Liver (tissue), 3 donors: ENCODE measurements around the gene INHBC.
"Not testable (repeated sequence)": the region's sequence is repeated elsewhere in the genome, so short reads cannot be mapped to it uniquely, and the experiment has no call there.

ENCODE experiments used
- ATF3 ChIP-seq: IDR thresholded peaks from 2 replicates; pipeline ENCODE4 v1.6.1; 2016; ENCODE audit warnings: antibody characterized with exemption
- CTCF ChIP-seq: fragments of 150-350 bp; IDR thresholded peaks from 2 replicates; pipeline ENCODE4 v1.5.1; 2017; ENCODE audit warnings: improper control_type of control experiment, low read depth, low read length; ENCODE audit not compliant: missing input control
- EGR1 ChIP-seq, 2 donors: IDR thresholded peaks; 2 replicates each; pipeline ENCODE4 v1.6.1; 2016 to 2018; ENCODE audit warnings: antibody characterized with exemption in 2 of 2, low read depth in 2 of 2
- RAD21 ChIP-seq, 2 donors: IDR thresholded peaks; 2 replicates each; pipeline ENCODE4 v1.6.1; 2016; ENCODE audit warnings: antibody characterized with exemption in 2 of 2, mild to moderate bottlenecking in 2 of 2
- TAF1 ChIP-seq: conservative IDR thresholded peaks from 2 replicates; pipeline ENCODE4 v1.6.1; 2016; ENCODE audit warnings: antibody characterized with exemption, mild to moderate bottlenecking
- TF ChIP-seq, protein P1 (sequence below): IDR thresholded peaks from 2 replicates; pipeline ENCODE4 v1.6.1; 2016; ENCODE audit warnings: antibody characterized with exemption, mild to moderate bottlenecking
- donor health status: healthy.
- donor health status: healthy.

- TF ChIP-seq RAD21 (IDR thresholded peaks at IDR 0.05); CTCF; ATF3; TAF1; EGR1 (IDR thresholded peaks at IDR 0.05; ENCODE audit: low read depth in 2 of 2): not testable (repeated sequence)
- TF ChIP-seq, protein P1, sequence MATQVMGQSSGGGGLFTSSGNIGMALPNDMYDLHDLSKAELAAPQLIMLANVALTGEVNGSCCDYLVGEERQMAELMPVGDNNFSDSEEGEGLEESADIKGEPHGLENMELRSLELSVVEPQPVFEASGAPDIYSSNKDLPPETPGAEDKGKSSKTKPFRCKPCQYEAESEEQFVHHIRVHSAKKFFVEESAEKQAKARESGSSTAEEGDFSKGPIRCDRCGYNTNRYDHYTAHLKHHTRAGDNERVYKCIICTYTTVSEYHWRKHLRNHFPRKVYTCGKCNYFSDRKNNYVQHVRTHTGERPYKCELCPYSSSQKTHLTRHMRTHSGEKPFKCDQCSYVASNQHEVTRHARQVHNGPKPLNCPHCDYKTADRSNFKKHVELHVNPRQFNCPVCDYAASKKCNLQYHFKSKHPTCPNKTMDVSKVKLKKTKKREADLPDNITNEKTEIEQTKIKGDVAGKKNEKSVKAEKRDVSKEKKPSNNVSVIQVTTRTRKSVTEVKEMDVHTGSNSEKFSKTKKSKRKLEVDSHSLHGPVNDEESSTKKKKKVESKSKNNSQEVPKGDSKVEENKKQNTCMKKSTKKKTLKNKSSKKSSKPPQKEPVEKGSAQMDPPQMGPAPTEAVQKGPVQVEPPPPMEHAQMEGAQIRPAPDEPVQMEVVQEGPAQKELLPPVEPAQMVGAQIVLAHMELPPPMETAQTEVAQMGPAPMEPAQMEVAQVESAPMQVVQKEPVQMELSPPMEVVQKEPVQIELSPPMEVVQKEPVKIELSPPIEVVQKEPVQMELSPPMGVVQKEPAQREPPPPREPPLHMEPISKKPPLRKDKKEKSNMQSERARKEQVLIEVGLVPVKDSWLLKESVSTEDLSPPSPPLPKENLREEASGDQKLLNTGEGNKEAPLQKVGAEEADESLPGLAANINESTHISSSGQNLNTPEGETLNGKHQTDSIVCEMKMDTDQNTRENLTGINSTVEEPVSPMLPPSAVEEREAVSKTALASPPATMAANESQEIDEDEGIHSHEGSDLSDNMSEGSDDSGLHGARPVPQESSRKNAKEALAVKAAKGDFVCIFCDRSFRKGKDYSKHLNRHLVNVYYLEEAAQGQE = not testable (repeated sequence)
Observed at GRCh38 chr12:57441393-57441792, 6.8 kb downstream of the INHBC start.
